NT2/D1 (cell line): ENCODE data around the gene RPP40.

Experiments used
- DNase-seq: peaks from one replicate; pipeline ENCODE4 v3.0.0-alpha.2; 2011; ENCODE audit warnings: low read depth, low spot score
- H3K27me3 ChIP-seq: 2 replicates; pipeline ENCODE4 v1.6.0; 2011; ENCODE audit warnings: mild to moderate bottlenecking; ENCODE audit not compliant: insufficient read length, insufficient read depth
- H3K36me3 ChIP-seq: 2 replicates; pipeline ENCODE4 v1.6.1; 2011; ENCODE audit warnings: mild to moderate bottlenecking, low read length, mixed read lengths; ENCODE audit not compliant: insufficient read depth, insufficient read length
- H3K4me1 ChIP-seq: 2 replicates; pipeline ENCODE4 v1.5.1; 2011; ENCODE audit not compliant: insufficient read depth, insufficient read length
- H3K4me3 ChIP-seq: 2 replicates; pipeline ENCODE4 v1.5.1; 2011; ENCODE audit warnings: low read depth; ENCODE audit not compliant: insufficient read length
- H3K9ac ChIP-seq: 2 replicates; pipeline ENCODE4 v1.6.0; 2011; ENCODE audit warnings: low read depth; ENCODE audit not compliant: insufficient read length
- H3K9me3 ChIP-seq: 2 replicates; pipeline ENCODE4 v1.5.1; 2011; ENCODE audit warnings: mild to moderate bottlenecking, low read length; ENCODE audit not compliant: insufficient read depth
- SUZ12 ChIP-seq: IDR thresholded peaks from 2 replicates; pipeline ENCODE4 v1.6.1; 2011; ENCODE audit not compliant: insufficient read length, insufficient read depth; ENCODE audit errors: extremely low read depth
- YY1 ChIP-seq: IDR thresholded peaks from 2 replicates; pipeline ENCODE4 v1.6.1; 2011; ENCODE audit not compliant: insufficient read length, insufficient read depth
- ZNF274 ChIP-seq: IDR thresholded peaks from 2 replicates; pipeline ENCODE4 v1.6.1; 2011; ENCODE audit warnings: mild to moderate bottlenecking, low read depth, low read length

The RPP40 gene

GRCh38 chr6:4969609-4970285 is 34.1 kb downstream of the RPP40 start:
- Histone ChIP-seq H3K36me3 (no peaks in the 10 kb centered on the region), H3K27me3 (no peaks in the 10 kb centered on the region), H3K9ac (no peak overlapping the region), H3K9me3 (no peaks in the 10 kb centered on the region), H3K4me1 (peaks cover 3% of the 10 kb centered on the region), H3K4me3 (no peak overlapping the region)
- TF ChIP-seq YY1 (no peak), ZNF274 (no peak), SUZ12 (no peak)
- DNase-seq, result no peak

- no peaks in the 10 kb centered on the region for H3K9me3 ChIP-seq
- no peak overlapping the region for H3K4me3 ChIP-seq
- no peaks in the 10 kb centered on the region for H3K27me3 ChIP-seq
- no peaks in the 10 kb centered on the region for H3K36me3 ChIP-seq
- no peak for TF ChIP-seq ZNF274
- TF ChIP-seq YY1, result no peak
- no peak for TF ChIP-seq SUZ12
- no peak for DNase-seq
- no peak overlapping the region for H3K9ac ChIP-seq
- peaks cover 3% of the 10 kb centered on the region for H3K4me1 ChIP-seq
Observed at GRCh38 chr6:4967301-4968030, 36.4 kb downstream of the RPP40 start.

GRCh38 chr6:4965562-4966389 is 38.1 kb downstream of the RPP40 start:
- H3K9me3 ChIP-seq, result no peaks in the 10 kb centered on the region
- no peak for TF ChIP-seq SUZ12
- no peak for TF ChIP-seq YY1
- TF ChIP-seq ZNF274, result no peak

DNA sequence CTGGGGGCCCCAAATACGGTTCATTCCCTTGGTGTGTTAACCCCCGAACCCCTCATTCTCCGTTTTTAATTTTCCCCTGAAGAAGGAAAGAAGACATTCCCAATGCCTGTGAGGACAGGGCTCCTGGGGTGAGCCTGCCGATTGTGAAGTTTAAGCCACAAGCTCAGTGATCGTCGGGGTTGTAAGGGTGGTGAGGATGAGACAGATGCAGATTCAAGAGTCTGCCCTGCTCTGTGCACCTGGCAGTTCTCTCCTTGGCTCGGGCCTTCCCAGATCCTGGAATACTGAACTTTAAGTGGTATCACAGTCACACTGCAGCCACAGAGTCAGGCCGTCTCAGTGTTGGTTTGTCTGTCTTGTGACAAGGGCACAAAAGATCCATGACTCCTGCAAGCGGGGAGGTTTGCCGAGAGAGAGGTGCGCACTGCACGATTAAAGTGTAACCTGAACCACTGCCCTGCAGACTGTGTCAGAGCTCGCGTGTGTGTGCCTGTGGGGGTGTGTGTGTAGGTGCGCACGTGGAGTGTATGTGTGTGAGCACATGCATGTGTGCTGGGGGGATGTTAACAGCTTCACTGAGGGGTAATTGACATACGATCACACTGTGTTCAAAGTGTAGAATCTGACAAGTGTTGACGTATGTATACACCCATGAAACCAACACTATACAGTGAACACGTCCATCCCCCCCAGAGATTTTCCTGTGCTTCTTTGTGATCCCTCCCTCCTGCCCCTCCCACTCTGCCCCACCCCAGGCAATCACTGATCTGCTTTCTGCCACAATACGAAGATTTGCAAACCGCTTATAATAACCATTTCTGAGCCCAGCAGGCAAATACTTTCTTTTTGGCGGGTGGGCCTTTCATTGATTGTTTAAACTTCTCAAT is 38.9 kb downstream of the RPP40 start:
- no peak for TF ChIP-seq YY1
- no peak for TF ChIP-seq SUZ12
- no peak for TF ChIP-seq ZNF274
- peaks cover 3% of the 10 kb centered on the region for H3K4me1 ChIP-seq
- H3K27me3 ChIP-seq, result no peaks in the 10 kb centered on the region
- H3K9me3 ChIP-seq, result no peaks in the 10 kb centered on the region
- H3K36me3 ChIP-seq, result no peaks in the 10 kb centered on the region
- no peak overlapping the region for H3K4me3 ChIP-seq
- no peak for DNase-seq
- no peak overlapping the region for H3K9ac ChIP-seq

More at GRCh38 chr6:4965562-4966389, 38.1 kb downstream of the RPP40 start:
- H3K27me3 ChIP-seq, result no peaks in the 10 kb centered on the region
- no peaks in the 10 kb centered on the region for H3K36me3 ChIP-seq
- no peak for DNase-seq
- H3K9ac ChIP-seq, result no peak overlapping the region
- H3K4me1 ChIP-seq, result peaks cover 3% of the 10 kb centered on the region
- H3K4me3 ChIP-seq, result no peak overlapping the region

DNA sequence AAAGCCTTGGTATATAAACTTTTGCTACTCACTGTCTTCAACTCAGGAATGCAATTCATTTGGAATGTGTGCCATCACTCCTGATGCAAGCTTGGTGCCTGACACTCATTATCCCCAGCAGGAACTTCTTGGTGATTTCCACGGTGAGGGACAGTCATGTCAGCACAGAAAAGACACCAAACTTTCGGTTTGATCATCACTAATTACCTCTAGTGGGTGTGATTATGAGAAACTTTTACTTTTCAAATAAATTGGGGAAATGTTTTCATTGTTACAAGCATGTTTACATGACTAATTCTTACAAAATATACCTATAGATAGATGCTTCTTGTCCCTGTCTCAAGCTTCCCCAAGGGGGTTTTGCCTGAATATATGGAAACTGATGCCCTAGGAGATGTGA is 40.9 kb downstream of the RPP40 start:
- peaks cover 5% of the 10 kb centered on the region for H3K4me1 ChIP-seq
- TF ChIP-seq SUZ12 (no peak), YY1 (no peak), ZNF274 (no peak)
- H3K36me3 ChIP-seq, result no peaks in the 10 kb centered on the region
- DNase-seq, result no peak
- no peaks in the 10 kb centered on the region for H3K9me3 ChIP-seq
- no peak overlapping the region for H3K9ac ChIP-seq
- H3K4me3 ChIP-seq, result no peak overlapping the region
- H3K27me3 ChIP-seq, result no peaks in the 10 kb centered on the region

GRCh38 chr6:4961322-4962168 is 42.3 kb downstream of the RPP40 start:
- Histone ChIP-seq H3K4me3 (no peak overlapping the region), H3K9me3 (no peaks in the 10 kb centered on the region), H3K27me3 (no peaks in the 10 kb centered on the region), H3K36me3 (no peaks in the 10 kb centered on the region), H3K9ac (no peak overlapping the region), H3K4me1 (peaks cover 10% of the 10 kb centered on the region)
- TF ChIP-seq YY1 (no peak), SUZ12 (no peak), ZNF274 (no peak)
- no peak for DNase-seq
